ENCODE data around the gene VAX1. TPM values are rescaled to one million over a fixed set of nuclear protein-coding genes. Genes with fewer than 3 reads are reported as not detected.

VAX1 gene
- polyA plus RNA-seq, 1 experiment = 0.23 TPM

DNA sequence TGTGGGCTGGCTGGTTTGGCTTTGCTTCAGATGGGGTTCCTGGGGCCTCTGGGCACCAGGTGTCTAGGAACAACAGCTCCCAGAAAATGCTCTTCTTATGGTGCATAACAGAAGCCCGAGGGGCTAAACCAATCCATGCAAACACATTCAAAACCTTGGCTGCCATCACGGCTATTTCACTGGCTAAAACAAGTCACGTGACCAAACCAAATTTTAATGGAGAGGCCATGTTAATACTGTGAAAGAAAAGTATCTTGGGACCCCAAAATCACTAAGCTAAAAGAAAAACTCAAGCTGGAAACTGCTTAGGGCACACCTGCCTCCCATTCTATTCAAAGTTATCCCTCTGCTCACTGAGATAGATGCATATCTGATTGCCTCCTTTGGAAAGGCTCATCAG is 40.1 kb upstream of the VAX1 start:
- Histone ChIP-seq H3K4me3 (ENCODE audit: low read depth, low read length) (no peak overlapping the region), H3K27me3 (ENCODE audit: control insufficient read depth, insufficient read depth, low read length) (peaks cover 2% of the 10 kb centered on the region; the same call in 1 of the 2 replicates), H3K36me3 (ENCODE audit: control insufficient read depth, insufficient read depth, low read length) (no peaks in the 10 kb centered on the region)
- no peak for DNase-seq (ENCODE audit: low read depth)
- ChIA-PET CTCF (interaction anchor here (5.2 to 26.5 kb wide), 2 partner anchors 11 to 379 kb away, joined by 36 to 736 read pairs; no protein-coding TSS in a partner anchor), POLR2A (no interaction called here)
- TF ChIP-seq, protein P1, sequence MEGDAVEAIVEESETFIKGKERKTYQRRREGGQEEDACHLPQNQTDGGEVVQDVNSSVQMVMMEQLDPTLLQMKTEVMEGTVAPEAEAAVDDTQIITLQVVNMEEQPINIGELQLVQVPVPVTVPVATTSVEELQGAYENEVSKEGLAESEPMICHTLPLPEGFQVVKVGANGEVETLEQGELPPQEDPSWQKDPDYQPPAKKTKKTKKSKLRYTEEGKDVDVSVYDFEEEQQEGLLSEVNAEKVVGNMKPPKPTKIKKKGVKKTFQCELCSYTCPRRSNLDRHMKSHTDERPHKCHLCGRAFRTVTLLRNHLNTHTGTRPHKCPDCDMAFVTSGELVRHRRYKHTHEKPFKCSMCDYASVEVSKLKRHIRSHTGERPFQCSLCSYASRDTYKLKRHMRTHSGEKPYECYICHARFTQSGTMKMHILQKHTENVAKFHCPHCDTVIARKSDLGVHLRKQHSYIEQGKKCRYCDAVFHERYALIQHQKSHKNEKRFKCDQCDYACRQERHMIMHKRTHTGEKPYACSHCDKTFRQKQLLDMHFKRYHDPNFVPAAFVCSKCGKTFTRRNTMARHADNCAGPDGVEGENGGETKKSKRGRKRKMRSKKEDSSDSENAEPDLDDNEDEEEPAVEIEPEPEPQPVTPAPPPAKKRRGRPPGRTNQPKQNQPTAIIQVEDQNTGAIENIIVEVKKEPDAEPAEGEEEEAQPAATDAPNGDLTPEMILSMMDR (IDR thresholded peaks at IDR 0.05; ENCODE audit: insufficient read depth, low read depth, low read length) = no peak

DNA sequence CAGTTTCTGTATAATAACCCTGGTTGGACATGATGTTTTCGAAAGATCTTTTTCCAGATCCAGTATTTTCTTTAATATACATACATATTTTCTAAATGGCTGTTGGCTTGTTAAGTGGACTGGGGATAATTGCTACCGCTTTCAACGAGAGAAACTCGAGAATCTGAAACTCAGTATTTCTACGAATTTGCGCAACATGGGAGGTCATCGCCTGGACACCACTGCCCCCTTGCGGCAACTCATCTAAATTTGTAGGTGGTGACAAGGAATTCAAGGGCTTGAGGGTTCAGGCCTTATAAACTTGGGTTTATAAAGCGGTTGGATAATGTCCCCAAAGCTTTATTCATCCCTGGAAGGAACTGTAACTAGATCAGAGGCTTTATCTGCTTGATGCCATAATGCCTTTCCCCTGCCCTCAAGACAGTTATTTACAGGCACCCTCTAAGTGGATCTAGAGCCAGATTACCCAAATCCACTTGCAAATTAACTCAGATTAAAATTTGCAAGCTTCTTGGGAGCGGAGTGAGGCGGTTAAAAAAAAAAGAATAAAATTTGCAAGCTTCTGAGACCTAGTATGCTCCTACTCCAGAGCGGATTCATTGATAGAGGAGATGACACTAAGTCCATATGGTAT is 37.9 kb upstream of the VAX1 start:
- no peaks in the 10 kb centered on the region for H3K36me3 ChIP-seq (ENCODE audit: control insufficient read depth, insufficient read depth, low read length)
- POLR2A ChIA-PET = no interaction called here
- CTCF ChIA-PET = interaction anchor here (0.5 to 26.5 kb wide), 24 partner anchors 8 to 526 kb away, joined by 3 to 736 read pairs (median 4); partner anchors contain the start of gene KCNK18
- TF ChIP-seq, protein P1 (IDR thresholded peaks at IDR 0.05; ENCODE audit: insufficient read depth, low read depth, low read length) = peak; percentile 85
- DNase-seq (ENCODE audit: low read depth) = peak; percentile 15
- H3K27me3 ChIP-seq (ENCODE audit: control insufficient read depth, insufficient read depth, low read length) = peaks cover 3% of the 10 kb centered on the region; the same call in 1 of the 2 replicates
- no peak overlapping the region for H3K4me3 ChIP-seq (ENCODE audit: low read depth, low read length)

DNA sequence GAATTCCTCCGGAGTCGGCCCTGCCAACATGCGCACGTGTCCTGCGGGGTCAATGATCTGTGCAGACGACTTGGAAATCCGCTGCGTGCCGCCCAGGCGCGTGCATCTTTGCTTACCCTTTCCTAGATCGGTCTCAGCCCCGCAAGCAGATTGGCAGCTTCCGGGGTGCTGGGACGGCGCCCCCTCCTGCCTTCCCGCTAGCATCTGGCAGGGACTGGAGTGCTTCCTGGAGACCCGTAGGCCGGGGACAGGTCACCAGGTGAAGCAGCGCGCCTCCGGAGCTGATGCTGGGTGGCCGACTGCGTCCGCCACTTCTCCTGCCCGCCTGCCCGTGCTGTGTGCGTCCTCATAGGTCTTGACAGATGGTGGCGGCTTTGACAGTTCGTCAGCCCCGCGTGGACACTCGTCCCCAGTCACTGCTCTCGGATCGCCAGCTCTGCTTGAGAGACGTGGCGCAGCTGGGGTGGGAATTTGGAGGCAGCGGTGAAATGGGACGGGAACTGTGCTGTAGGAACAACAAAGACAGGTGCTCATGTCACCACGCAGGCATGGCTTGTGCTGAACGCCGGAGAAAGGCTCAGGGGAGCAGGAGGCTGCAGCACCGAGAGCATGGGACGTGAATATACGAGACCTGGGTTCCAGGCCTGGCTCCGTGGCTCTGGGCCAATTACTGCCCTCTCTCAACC is 37.3 kb upstream of the VAX1 start:
- no peak for DNase-seq (ENCODE audit: low read depth)
- CTCF ChIA-PET = interaction anchor here (0.5 to 26.5 kb wide), 31 partner anchors 9 to 526 kb away, joined by 3 to 736 read pairs (median 5); partner anchors contain the start of gene KCNK18
- H3K27me3 ChIP-seq (ENCODE audit: control insufficient read depth, insufficient read depth, low read length) = peaks cover 3% of the 10 kb centered on the region; the same call in 1 of the 2 replicates
- POLR2A ChIA-PET = no interaction called here
- H3K36me3 ChIP-seq (ENCODE audit: control insufficient read depth, insufficient read depth, low read length) = no peaks in the 10 kb centered on the region
- H3K4me3 ChIP-seq (ENCODE audit: low read depth, low read length) = peak overlapping the region; percentile 41
- TF ChIP-seq, protein P1 (IDR thresholded peaks at IDR 0.05; ENCODE audit: insufficient read depth, low read depth, low read length) = no peak

DNA sequence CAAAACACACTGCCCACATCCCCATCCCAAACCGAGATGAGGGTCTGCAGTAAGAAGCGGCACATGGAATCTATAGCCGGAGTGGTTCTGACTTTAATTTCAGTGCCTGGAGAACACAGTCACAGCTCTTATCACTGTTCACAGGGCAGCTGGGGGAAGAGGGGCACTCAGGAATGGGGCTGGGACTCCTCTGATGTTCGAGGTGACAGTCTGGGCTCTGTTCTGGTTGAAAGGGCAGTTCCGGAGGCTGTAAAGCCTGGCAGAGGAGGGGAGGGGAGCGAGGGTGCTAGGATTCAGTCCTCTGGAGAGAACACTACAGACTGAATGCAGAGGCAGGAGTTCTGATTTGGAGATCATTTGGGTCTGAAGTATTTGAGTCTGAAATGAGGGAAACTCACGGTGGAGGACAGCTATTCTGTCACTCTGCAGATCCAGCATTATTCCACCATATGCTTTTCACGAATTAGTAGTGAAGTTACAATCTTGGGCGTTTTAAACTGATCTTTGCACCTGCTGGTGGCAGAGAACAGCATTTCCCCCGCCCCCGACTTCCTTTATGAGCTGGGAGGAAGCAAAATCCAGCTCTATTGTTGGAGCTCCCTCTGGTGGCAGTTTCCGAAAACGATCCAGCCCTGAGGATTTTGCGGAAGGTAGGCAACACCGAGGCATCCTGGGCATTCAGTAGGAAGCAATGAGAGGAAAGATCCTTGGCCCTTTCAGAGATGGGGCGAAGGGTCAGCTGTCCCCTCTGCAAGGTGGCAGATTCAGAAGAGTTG is 36.6 kb upstream of the VAX1 start:
- DNase-seq (ENCODE audit: low read depth) = no peak
- ChIA-PET POLR2A (no interaction called here), CTCF (interaction anchor here (0.5 to 26.5 kb wide), 33 partner anchors 8 to 1645 kb away, joined by 3 to 736 read pairs (median 5); partner anchors contain the start of genes ENO4 and KCNK18)
- Histone ChIP-seq H3K36me3 (ENCODE audit: control insufficient read depth, insufficient read depth, low read length) (no peaks in the 10 kb centered on the region), H3K4me3 (ENCODE audit: low read depth, low read length) (peak overlapping the region; percentile 41), H3K27me3 (ENCODE audit: control insufficient read depth, insufficient read depth, low read length) (peaks cover 7% of the 10 kb centered on the region)
- TF ChIP-seq, protein P1 (IDR thresholded peaks at IDR 0.05; ENCODE audit: insufficient read depth, low read depth, low read length) = peak; percentile 89
